Tracheal epithelial cell (primary cell): ENCODE results near the gene HIGD2B. TPM values are rescaled to one million over a fixed set of nuclear protein-coding genes. Genes with fewer than 3 reads are reported as not detected.

ENCODE experiments used
- total RNA-seq: library from RNA; depleted of rRNA; stranded (reverse); fragments of >200 nt; gene quantifications from 2 replicates; pipeline ENCODE4 v1.2.1, GENCODE V29; 2014

HIGD2B gene, protein sequence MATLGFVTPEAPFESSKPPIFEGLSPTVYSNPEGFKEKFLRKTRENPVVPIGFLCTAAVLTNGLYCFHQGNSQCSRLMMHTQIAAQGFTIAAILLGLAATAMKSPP
- total RNA-seq, result not detected in 2 replicates

DNA sequence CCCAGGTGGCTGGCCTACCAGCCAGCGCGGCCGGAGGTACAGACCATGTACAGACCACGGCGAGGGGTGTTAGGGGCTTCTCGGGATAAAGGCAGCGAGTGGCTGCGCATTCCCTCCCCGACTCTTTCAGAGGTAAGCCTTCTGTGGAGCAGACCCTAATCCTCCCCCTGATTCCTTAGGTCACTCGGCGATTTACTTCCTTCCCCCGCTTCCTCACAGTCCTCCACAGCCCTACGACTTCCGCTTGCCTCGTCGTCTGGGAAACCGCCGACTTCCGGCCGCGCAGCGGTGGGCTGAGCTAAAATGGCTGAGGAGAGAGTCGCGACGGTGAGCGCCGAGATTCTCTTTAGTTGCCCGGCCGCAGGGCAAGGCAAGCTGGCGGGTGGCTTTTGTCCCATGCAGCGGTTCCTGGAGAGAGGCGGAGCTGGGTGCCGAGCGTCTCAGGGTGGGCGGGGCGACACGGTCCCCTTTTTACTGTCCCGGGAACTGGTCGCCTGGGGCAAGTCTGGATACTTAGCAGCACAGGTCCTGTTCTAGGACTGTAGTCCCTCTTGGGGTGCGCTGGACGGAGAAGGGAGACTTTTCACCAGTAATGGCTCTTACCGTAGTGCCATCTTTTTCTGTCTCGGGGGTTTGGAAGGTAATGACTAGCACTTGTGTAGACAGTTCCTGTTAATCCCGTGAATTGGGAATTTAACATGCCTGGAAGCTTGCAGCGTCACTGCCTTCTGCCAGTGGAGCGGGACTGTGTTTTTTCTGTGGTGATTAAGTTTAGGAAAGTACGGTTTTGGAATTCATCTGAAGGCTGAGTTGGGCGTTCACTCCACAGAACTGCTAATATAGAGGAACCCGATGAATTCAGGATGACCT lies at the start of gene HIGD2B, which contains the start of gene BBS4:
Gene HIGD2B (minus strand): TSS at position 258 of the 870 bp plus-strand sequence. CDS start 9,808 bp downstream, outside the sequence.
Gene BBS4 (plus strand): TSS at position 283 of the 870 bp plus-strand sequence. CDS start 21 bp downstream, at position 304.

DNA sequence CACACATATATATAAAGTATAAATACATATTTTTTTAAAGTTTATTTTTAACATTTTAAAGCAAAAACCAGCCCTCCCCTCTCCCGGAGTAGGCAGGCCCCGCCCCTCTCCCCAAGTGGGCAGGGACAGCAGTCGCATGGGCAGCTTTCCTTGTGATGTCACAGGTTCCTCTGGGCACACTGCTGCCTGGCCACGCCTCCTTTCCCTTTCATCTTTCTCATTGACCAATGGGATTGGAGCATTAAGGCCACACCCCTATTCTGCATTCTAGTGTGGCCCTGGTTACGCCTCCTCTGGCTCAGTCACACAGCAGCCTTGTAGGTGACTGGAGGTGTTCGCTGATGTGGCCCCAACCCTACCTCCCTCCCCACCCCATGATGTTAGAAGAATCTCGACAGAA lies 31.6 kb downstream of the HIGD2B start, which contains the start of gene GOLGA6B:
Gene GOLGA6B (plus strand): TSS at position 301 of the 400 bp plus-strand sequence. CDS start 41 bp downstream, at position 342.

Other genes with a start within 250 kb of the HIGD2B start
- 28.2 and 28.3 TPM in 2 replicates for gene ARIH1, start 211.9 kb downstream of the HIGD2B start, total RNA-seq
- not detected in 2 replicates for gene GOLGA6B, start 31.5 kb downstream of the HIGD2B start, total RNA-seq
- gene BBS4, start within 50 bp of the HIGD2B start, total RNA-seq, result 5.1 and 6.4 TPM in 2 replicates
- gene ADPGK, start 97.6 kb upstream of the HIGD2B start, total RNA-seq, result 49.4 and 51.1 TPM in 2 replicates